Bone marrow (tissue), 2 donors: ENCODE data around the gene CXCL10.
"Not testable (repeated sequence)": the region's sequence is repeated elsewhere in the genome, so short reads cannot be mapped to it uniquely, and the experiment has no call there.

Experiments used
- DNase-seq, 2 donors: peaks; one replicate each; lab custom pipeline; 2025; lab: John Stamatoyannopoulos, UW

Gene CXCL10

GRCh38 chr4:76028350-76028765 is 5.1 kb upstream of the CXCL10 start:
- DNase-seq, result peak in 1 of 2 donors; percentile 45

GRCh38 chr4:76024065-76024464 is 768 bp upstream of the CXCL10 start:
- DNase-seq, result peak in 1 of 2 donors; percentile 50

- DNase-seq, result no peak
Measured at GRCh38 chr4:76022677-76023076, 620 bp downstream of the CXCL10 start.

GRCh38 chr4:76022031-76022430 is 1.3 kb downstream of the CXCL10 start:
- DNase-seq, result no peak

GRCh38 chr4:76017056-76017686 is 6.1 kb downstream of the CXCL10 start:
- DNase-seq, result no peak

DNA sequence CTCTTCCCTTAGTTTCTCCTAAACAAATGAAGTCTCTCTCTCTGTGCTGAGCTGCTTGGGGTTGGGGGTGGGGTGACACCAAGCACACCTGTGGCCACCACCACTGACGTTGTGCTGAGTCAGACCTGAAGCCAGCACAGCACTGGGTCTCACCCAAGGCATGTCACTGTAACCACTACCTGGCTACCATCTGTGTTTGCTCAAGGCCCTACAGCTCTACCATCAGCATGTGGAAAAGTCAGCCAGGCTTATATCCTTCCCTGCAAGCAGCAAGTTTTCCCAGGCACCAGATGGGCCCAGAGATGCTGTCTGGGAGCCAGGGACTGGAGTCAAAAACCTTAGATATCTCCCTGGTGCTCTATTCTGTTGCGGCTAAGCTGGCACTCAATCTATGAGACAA is 6.9 kb downstream of the CXCL10 start:
- DNase-seq, result no peak

DNA sequence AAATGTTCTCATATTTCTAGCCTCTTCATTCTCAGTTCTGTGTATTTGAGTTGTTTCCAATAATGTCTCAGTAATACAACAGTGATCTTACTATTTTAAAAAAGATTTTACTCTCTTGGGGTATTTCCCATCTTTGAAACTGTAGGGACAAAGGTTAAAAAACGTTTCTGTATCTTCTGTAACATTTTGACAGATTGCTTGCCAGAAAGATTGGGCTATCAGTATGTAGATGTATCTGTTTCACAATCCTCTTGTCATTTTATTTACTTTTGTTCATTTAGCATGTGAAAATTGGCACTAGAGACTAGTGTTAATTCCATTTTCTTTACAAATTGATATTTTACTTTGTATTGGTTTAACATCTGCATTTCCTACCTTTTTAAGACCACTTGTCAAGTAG is 9.8 kb downstream of the CXCL10 start:
- no peak for DNase-seq

DNA sequence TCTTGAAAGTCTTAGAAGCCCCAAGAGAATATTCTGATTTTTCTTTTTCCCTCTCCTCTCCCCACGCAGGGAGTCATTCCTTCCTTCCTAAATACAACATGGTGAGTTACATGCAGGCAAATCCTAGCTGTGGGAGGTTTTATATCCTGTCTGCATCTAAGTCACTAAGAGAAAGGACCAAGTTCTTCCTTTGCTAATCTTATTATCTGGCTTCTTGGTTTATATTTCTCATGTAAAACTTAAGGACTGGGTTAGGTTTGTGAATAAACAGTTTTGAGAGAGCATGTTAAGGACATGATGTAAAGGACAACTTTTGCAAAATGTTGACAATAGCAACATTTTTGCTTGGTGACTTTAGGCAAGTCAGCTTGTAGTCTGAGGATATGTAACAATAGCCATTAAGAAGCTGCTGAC is 10.9 kb downstream of the CXCL10 start:
- DNase-seq, result no peak

DNA sequence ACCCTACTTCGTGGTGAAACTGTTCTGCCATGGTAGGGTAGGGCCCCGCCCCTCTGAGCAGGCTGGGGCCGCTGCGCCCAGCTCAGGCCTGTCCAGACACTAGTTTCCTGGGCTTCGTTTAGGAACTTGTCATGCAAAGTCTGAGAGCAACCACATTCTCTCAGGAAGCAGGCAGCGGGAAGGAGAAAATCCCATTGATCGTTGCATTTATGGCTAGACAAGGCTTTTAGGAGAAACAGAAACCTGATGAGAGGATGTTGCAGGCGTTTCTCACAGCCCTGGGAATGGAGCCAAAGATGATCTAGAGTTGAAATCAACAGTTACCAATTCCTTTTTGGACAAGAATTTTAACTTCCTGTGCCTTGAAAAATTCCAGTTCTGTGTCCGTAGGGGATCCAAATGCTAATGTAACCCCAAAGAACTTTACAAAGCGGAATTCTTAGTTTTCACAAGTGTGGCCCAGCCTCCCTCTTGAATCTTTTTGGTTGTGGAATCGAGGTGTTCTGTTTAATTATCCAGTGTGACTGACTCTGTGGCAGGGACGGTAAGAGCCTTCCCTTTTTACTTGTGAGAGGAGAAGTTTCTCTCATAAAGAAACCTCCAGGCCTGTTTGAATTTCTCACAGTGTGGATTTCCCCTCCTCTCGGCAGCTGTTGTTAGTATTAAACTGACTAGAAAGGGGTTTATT is 11.5 kb downstream of the CXCL10 start:
- DNase-seq, result no peak

GRCh38 chr4:76011018-76011670 is 12.2 kb downstream of the CXCL10 start:
- no peak for DNase-seq

- no peak for DNase-seq
Measured at GRCh38 chr4:76010576-76010975, 12.7 kb downstream of the CXCL10 start.

GRCh38 chr4:76009311-76009710 is 14.0 kb downstream of the CXCL10 start:
- DNase-seq, result no peak

DNA sequence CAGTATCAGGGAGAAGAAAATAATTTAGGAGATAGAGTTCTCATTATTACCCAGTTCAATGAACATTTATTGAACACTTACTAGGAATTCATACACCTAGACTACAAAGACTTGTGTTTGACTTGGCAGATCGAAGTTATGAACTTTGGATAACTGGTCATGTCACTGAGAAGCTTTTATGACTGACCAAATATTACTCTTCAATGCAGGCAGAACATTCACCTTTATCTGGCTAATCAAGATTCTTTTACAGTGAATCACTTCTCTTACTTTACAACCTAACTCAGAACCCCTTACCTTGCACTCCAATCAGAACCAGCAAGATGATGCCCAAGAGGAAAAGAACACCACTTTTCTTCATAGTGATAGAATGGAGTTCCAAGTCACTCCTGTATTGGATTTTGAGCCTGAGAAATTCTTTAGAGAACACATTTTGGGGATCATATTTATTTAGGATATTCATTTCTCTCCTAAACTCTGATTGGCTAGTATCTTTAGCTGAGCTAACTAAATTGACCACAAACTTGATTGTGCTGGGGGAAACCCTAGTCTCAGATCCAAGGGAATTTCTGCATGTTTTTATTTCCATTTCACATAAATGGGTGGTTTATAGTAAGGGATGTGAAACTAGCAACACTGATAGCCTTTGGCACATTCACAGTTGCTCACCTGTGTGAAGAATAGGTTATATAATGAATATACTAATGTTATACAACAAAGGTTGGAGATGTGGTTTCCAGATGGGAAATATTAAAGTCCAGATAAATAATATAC is 16.0 kb downstream of the CXCL10 start, which contains the start of gene CXCL9:
Gene CXCL9, minus strand, starts transcription at position 421 of the 774 bp plus-strand sequence. Its CDS starts 60 bp downstream, at position 361.
- no peak for DNase-seq

DNA sequence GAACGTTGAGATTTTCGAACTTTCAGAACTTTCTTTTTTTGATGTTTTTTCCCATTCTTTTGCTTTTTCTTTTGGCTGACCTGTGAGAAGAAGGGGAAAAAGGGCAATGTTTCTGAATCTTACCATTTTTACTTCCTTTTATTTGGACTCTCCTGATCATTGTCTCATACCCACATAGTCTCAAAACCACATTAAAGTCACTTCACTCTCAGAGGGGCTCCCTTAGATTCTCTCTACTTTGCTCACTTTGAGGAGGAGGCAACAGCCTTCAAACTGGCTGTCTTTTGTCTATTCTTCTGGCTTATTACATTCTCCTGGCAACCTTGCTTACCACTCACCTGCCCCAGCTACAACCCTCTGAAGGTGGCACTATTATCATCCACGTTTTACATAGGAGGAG is 19.7 kb downstream of the CXCL10 start:
- no peak for DNase-seq

DNA sequence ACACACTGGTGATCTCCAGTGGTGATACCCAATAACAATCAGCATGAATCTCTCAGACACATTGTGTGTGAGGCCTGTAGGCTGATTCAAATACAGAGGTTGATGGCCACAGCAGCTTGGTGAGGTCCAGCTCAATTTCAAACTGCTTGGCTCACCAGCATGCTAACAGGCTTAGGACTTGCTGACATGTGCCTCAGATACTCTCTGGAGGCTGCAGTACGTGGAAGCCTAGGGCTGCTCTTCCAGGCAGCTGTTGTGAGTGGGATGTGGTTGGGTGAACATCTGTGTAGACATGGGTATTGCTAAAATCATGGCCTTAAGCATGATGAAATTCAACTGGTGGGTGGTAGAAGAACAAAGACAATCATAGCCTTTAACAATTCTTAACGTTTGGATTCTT is 20.3 kb downstream of the CXCL10 start:
- DNase-seq, result no peak

- DNase-seq, result no peak
Measured at GRCh38 chr4:76002176-76002575, 21.1 kb downstream of the CXCL10 start.

DNA sequence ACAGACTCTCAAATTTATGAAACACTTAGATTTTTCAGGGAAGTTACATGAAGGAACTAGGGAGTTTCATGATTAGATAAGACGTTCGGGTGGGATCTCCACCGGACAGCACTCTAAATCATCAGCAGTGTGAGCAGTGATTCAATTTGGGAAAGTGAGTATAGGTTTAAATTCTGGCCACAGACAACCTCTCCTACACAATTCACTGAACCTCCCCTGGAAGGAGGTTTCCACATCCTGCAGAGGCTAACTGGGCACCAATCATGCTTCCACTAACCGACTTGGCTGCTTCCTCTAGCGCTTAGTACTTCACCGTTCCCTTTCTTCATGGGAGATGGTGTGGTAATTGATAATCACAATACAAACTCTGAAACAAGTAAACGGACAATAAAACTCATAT is 21.6 kb downstream of the CXCL10 start:
- no peak for DNase-seq

DNA sequence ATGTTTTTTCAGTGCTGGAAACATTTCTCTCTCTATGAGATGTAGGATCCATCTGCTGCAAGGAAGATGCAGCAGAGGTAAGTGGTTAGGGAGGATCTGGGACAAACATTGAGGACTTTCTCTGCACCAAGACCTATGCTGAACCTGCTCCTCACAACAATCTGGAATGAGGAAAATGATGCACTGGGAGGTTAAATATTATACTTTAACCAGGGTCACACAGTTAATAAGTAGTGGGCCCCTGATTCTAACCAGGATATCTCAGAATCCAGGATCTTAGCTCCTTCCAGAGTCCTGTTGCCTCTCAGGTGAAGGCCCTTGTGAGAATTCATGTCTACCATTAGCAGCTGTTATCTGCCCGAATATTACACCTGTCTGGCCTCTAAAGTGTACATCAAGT is 23.0 kb downstream of the CXCL10 start:
- no peak for DNase-seq

DNA sequence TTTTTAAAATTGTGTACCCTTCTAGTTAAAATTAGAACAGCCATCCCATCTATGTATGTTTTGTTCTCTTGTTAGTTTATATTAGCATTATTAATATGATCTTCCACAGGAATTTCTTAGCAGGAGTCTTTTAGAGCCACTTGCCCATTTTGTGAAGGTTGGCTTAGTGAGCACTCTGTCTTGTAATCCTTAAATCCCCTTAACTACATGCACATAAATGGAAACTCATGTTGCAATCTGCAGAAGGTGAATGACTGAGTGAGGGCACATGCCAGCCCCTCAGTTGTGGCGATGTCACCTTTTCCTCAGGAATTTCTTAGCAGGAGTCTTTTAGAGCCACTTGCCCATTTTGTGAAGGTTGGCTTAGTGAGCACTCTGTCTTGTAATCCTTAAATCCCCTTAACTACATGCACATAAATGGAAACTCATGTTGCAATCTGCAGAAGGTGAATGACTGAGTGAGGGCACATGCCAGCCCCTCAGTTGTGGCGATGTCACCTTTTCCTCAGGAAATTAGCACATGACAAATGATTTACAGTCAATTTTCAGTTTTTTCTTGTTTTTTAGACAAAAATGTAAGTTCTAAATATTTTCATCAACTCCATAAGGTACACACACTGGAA is 24.7 kb downstream of the CXCL10 start:
- DNase-seq, result not testable (repeated sequence)

DNA sequence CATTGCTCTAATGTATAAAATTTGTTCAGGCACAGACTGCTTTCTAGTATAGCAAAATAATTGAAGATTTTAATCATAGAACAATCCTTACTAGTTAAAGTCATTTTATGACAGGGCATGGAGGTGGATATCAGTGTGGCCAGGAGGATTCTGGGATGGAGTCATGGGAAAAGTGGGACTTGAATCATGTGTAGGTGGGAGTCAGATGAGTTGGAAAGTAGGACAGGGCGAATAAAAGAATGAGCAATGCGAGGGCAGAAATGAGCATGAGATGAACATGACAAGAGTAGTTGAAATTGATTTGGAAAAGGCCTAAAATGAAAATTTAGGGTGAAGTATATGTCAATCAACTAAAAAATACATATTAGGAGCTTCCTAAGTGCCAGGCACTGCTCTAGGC is 25.4 kb downstream of the CXCL10 start:
- DNase-seq, result no peak

DNA sequence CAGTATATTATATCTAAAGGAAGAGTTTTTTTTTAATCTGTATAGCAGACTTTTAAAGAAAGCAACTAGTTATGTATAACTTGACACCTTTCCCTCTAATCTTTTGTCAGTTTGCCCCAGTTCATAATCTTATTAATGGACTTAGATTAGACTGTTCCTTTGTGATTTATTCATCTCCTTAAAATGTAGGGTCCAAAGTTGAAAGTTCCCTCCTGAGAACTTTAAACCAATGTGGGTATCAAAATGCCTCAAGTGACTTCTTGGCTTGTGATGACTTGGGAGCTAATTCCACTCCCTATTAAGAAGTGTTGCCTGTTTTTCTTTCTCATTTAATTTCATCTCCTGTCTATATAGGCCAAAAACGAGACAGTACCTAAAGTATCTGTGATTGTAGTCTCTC is 26.2 kb downstream of the CXCL10 start:
- DNase-seq, result no peak

GRCh38 chr4:75995727-75996126 is 27.6 kb downstream of the CXCL10 start:
- peak in 1 of 2 donors; percentile 44 for DNase-seq
